GM12878 (cell line): ENCODE data around the gene VASP. TPM values are rescaled to one million over a fixed set of nuclear protein-coding genes. Genes with fewer than 3 reads are reported as not detected.
A peak's percentile ranks its signal among the peaks of the same experiment; 100 is the strongest.

Experiments
- ATAC-seq: fragments of 200-7000 bp; cut with Tn5 transposase; 3 replicates; pipeline ENCODE4 v1.9.1; 2020; ENCODE audit warnings: mild to moderate bottlenecking, moderate library complexity
- BruUV-seq: library from RNA; stranded (reverse); fragments of 400-500 nt; replicated peaks from 2 replicates; lab custom pipeline; 2021; lab: Mats Ljungman, UMichigan
- CTCF ChIA-PET: fragments of 300-600 bp; sonication (Branson Sonifier 250); formaldehyde crosslinking; extraction: SDS; loops from one replicate; lab custom pipeline; 2021; ENCODE audit warnings: inconsistent platforms; lab: Yijun Ruan, JAX
- POLR2A ChIA-PET: fragments of 350-600 bp; formaldehyde crosslinking; extraction: SDS; loops from one replicate; lab custom pipeline; 2021; ENCODE audit warnings: inconsistent platforms; lab: Charles Lee
- RAD21 ChIA-PET: fragments of 300-600 bp; sonication (Branson Sonifier 250); formaldehyde crosslinking; loops from one replicate; lab custom pipeline; 2023; ENCODE audit warnings: antibody characterized with exemption; ENCODE audit not compliant: unreplicated experiment; lab: Charles Lee
- SMC1A ChIA-PET: fragments of 300-600 bp; sonication (Branson Sonifier 250); formaldehyde crosslinking; loops from one replicate; lab custom pipeline; 2023; ENCODE audit not compliant: unreplicated experiment, uncharacterized antibody; lab: Charles Lee
- DNase-seq: peaks from one replicate; pipeline ENCODE4 v3.0.0-alpha.2; 2011; ENCODE audit warnings: low read depth, low spot score
- FAIRE-seq: peaks from 3 replicates; lab custom pipeline; 2011; peaks lifted over from hg19 to GRCh38; lab: Jason Lieb, UNC
- H2AFZ ChIP-seq: 2 replicates; pipeline ENCODE4 v1.6.0; 2011; ENCODE audit warnings: low read depth, low read length, control low read depth; ENCODE audit not compliant: control insufficient read depth
- H3K27ac ChIP-seq: 2 replicates; pipeline ENCODE4 v1.5.1; 2011; ENCODE audit warnings: control low read depth; ENCODE audit not compliant: control insufficient read depth, insufficient read depth
- H3K27me3 ChIP-seq, 2 experiments: replicated peaks in 1 of 2; 2 replicates each; pipeline versions ENCODE4 v1.6.0 to v1.6.1; 2011; ENCODE audit warnings: low read length in 1 of 2; ENCODE audit not compliant: control insufficient read depth in 2 of 2, insufficient read depth in 2 of 2
- H3K36me3 ChIP-seq, 2 experiments: 2 replicates each; pipeline ENCODE4 v1.5.1; 2011; ENCODE audit warnings: low read length in 1 of 2; ENCODE audit not compliant: control insufficient read depth in 2 of 2, insufficient read depth in 2 of 2
- H3K4me1 ChIP-seq: 2 replicates; pipeline ENCODE4 v1.6.1; 2011; ENCODE audit warnings: mild to moderate bottlenecking, low read length, moderate library complexity, mixed read lengths; ENCODE audit not compliant: control insufficient read depth, insufficient read depth
- H3K4me2 ChIP-seq: 2 replicates; pipeline ENCODE4 v1.6.0; 2011; ENCODE audit warnings: control low read depth; ENCODE audit not compliant: control insufficient read depth, insufficient read depth
- H3K4me3 ChIP-seq: fragments of 200-600 bp; sonication (generic); 2 replicates; pipeline ENCODE4 v1.5.1; 2016
- H3K79me2 ChIP-seq: 2 replicates; pipeline ENCODE4 v1.6.0; 2011; ENCODE audit warnings: low read length; ENCODE audit not compliant: control insufficient read depth, insufficient read depth
- H3K9ac ChIP-seq: 2 replicates; pipeline ENCODE4 v1.8.0; 2011; ENCODE audit warnings: low read length, control low read depth, mixed read lengths; ENCODE audit not compliant: control insufficient read depth, insufficient read depth
- H3K9me3 ChIP-seq: replicated peaks from 3 replicates; pipeline ENCODE4 v1.5.1; 2011; ENCODE audit warnings: mild to moderate bottlenecking, low read length; ENCODE audit not compliant: control insufficient read depth, insufficient read depth
- H4K20me1 ChIP-seq: 2 replicates; pipeline ENCODE4 v1.6.0; 2011; ENCODE audit not compliant: control insufficient read depth, insufficient read depth
- EGR1 ChIP-seq, 2 experiments: IDR thresholded peaks; 1 replicate in 1 of 2; 2 replicates in 1 of 2; pipeline ENCODE4 v1.6.1; 2011 to 2012; ENCODE audit warnings: low read depth in 2 of 2, low read length in 2 of 2, borderline replicate concordance in 1 of 2, mild to moderate bottlenecking in 1 of 2, moderate library complexity in 1 of 2
- MTA3 ChIP-seq: IDR thresholded peaks from 2 replicates; pipeline ENCODE4 v1.6.1; 2012; ENCODE audit warnings: low read length, inconsistent platforms, borderline replicate concordance
- MYC ChIP-seq: IDR thresholded peaks from 2 replicates; pipeline ENCODE4 v1.6.1; 2011; ENCODE audit warnings: mild to moderate bottlenecking, low read length, moderate library complexity, inconsistent platforms; ENCODE audit not compliant: insufficient read depth, insufficient replicate concordance, insufficient read length, severe bottlenecking
- POLR2A ChIP-seq: IDR thresholded peaks from 2 replicates; pipeline ENCODE4 v1.6.1; 2011; ENCODE audit warnings: low read depth, mild to moderate bottlenecking, low read length
- POLR2AphosphoS5 ChIP-seq: IDR thresholded peaks from 2 replicates; pipeline ENCODE4 v1.6.1; 2011; ENCODE audit warnings: mild to moderate bottlenecking, low read length, inconsistent platforms
- WGBS: methylation state at CpG from one replicate; pipeline ENCODE4 v1.1.6; 2016; ENCODE audit warnings: low lambda C conversion rate; ENCODE audit not compliant: insufficient replicate concordance, insufficient coverage; ENCODE audit errors: missing lambda C conversion rate; 5-methylcytosine and 5-hydroxymethylcytosine counted together
- in situ Hi-C: fragments of 300-500 bp; cut with MboI; formaldehyde crosslinking; loops from 9 replicates; pipeline ENCODE4 v1.14.3; 2018; ENCODE audit warnings: mixed read lengths
- intact Hi-C: fragments of 100-400 bp; cut with micrococcal nuclease; formaldehyde crosslinking; loops from one replicate; pipeline ENCODE4 v1.14.2; 2022; ENCODE audit not compliant: unreplicated experiment
- polyA plus RNA-seq, 11 experiments: library from polyadenylated mRNA; depleted of rRNA in 4 of 11; unstranded in 6 of 11; stranded (reverse) in 5 of 11; fragments of >200 nt; fragmentation: Nextera tagmentation in 4 of 11; fragmentation: Illumina TruSeq in 1 of 11; extraction: Ambion mirVana in 4 of 11; extraction: Trizol in 1 of 11; gene quantifications; 1 replicate in 1 of 11; 2 replicates in 10 of 11; pipeline versions ENCODE4 v1.2.1 to v1.2.3, GENCODE V29; 2011 to 2016; ENCODE audit warnings: inconsistent platforms in 2 of 11, missing spikeins in 2 of 11, low read depth in 1 of 11
- total RNA-seq, 4 experiments: library from RNA; depleted of rRNA in 3 of 4; stranded (reverse); fragments of >200 nt in 3 of 4; fragmentation: Illumina TruSeq in 1 of 4; extraction: Trizol in 1 of 4; gene quantifications; 2 replicates each; pipeline versions ENCODE4 v1.2.1 to v1.2.3, GENCODE V29; 2013 to 2021
- TF ChIP-seq, protein P1 (sequence below): fragments of 450-650 bp; IDR thresholded peaks from 2 replicates; pipeline ENCODE4 v1.6.1; 2017; ENCODE audit warnings: mild to moderate bottlenecking

The VASP gene
- total and polyA plus RNA-seq, 10 of the 15 experiments (the other 5 are each of a cell fraction or from before 2014, with no cell fraction given): 19.5 to 298 (median 84.8) TPM

- no TSS peak for BruUV-seq
- no peak overlapping the region for H3K9ac ChIP-seq
- H3K36me3 ChIP-seq: peaks cover 24 to 29% of the 10 kb centered on the region in 2 experiments
- no peaks in the 10 kb centered on the region; the same call in 2 of the 3 replicates for H3K9me3 ChIP-seq
- no peaks in the 10 kb centered on the region for H3K79me2 ChIP-seq
- ChIA-PET CTCF (interaction anchor here (0.7 to 3.0 kb wide), 4 partner anchors 31 to 115 kb away, joined by 3 to 11 read pairs (median 4); no protein-coding TSS in a partner anchor), SMC1A (no interaction called here), RAD21 (interaction anchor here (1.6 kb wide), 1 partner anchor 115 kb away, joined by 6 read pairs; no protein-coding TSS in a partner anchor), POLR2A (interaction anchor here (0.6 to 0.8 kb wide), 2 partner anchors 12 to 123 kb away, joined by 3 to 4 read pairs; no protein-coding TSS in a partner anchor)
- H3K4me1 ChIP-seq: peaks cover 10% of the 10 kb centered on the region; the same call in 1 of the 2 replicates
- 100% methylated on average over 4 of the region's 4 CpGs for WGBS
- ATAC-seq (no peak), DNase-seq (no peak), FAIRE-seq (no peak)
- H3K4me2 ChIP-seq: no peak overlapping the region
- no peak overlapping the region for H3K4me3 ChIP-seq
- in situ Hi-C loops: loop anchor here (10.0 kb wide), 1 partner anchor 118 kb away; no protein-coding TSS in a partner anchor
- H3K27ac ChIP-seq: no peak overlapping the region
- H2AFZ ChIP-seq: no peak overlapping the region
- no peaks in the 10 kb centered on the region for H3K27me3 ChIP-seq
- peaks cover 5% of the 10 kb centered on the region for H4K20me1 ChIP-seq
- intact Hi-C loops: no loop called here
- TF ChIP-seq MYC: no peak
- TF ChIP-seq POLR2A: peak; percentile 61
- TF ChIP-seq POLR2AphosphoS5: peak; percentile 28; the same call in 1 of the 2 replicates
- 0 out of 2 replicates have a peak, but pooled peaks have one; percentile 8 for TF ChIP-seq MTA3
Measured at GRCh38 chr19:45526971-45527370, 19.7 kb downstream of the VASP start.

DNA sequence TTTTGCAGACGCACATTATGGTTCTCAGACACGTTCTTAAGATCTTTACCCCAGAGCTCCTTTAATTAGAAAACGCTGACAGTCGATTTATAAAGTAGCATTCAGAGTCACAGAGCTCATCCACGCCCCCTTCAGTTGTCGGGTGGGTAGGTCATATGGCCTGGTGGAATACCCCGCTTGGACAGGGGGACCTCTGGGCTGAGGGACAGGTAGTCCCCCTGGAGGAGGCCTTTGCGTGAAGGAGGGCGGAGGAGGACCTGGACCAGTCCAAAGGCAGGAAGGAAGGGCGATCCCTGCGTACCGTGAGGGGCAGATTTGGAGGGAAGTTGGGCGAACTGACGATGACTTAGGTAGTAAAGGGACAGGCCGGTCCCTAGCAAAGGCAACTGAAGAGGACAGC lies 20.5 kb downstream of the VASP start:
- H2AFZ ChIP-seq: no peak overlapping the region
- no peak overlapping the region for H3K4me3 ChIP-seq
- in situ Hi-C loops (loop anchor here (10.0 kb wide), 1 partner anchor 117 kb away; no protein-coding TSS in a partner anchor), intact Hi-C loops (no loop called here)
- WGBS: 91% methylated on average over 15 of the region's 15 CpGs
- POLR2A ChIA-PET: interaction anchor here (0.8 kb wide), 1 partner anchor 12 kb away, joined by 3 read pairs; no protein-coding TSS in a partner anchor
- no peak for FAIRE-seq
- H3K27me3 ChIP-seq: no peaks in the 10 kb centered on the region
- no TSS peak for BruUV-seq
- H3K27ac ChIP-seq: no peak overlapping the region
- ATAC-seq: no peak
- peaks cover 5% of the 10 kb centered on the region for H4K20me1 ChIP-seq
- no peaks in the 10 kb centered on the region; the same call in 2 of the 3 replicates for H3K9me3 ChIP-seq
- SMC1A ChIA-PET: no interaction called here
- H3K79me2 ChIP-seq: no peaks in the 10 kb centered on the region
- peaks cover 20 to 28% of the 10 kb centered on the region in 2 experiments for H3K36me3 ChIP-seq
- no peak for DNase-seq
- RAD21 ChIA-PET: interaction anchor here (1.6 kb wide), 1 partner anchor 114 kb away, joined by 6 read pairs; no protein-coding TSS in a partner anchor
- H3K4me2 ChIP-seq: no peak overlapping the region
- CTCF ChIA-PET: interaction anchor here (0.7 to 1.4 kb wide), 3 partner anchors 31 to 42 kb away, joined by 3 to 4 read pairs (median 3); no protein-coding TSS in a partner anchor
- peaks cover 10% of the 10 kb centered on the region; the same call in 1 of the 2 replicates for H3K4me1 ChIP-seq
- TF ChIP-seq MTA3: 0 out of 2 replicates have a peak, but pooled peaks have one; percentile 8
- TF ChIP-seq, protein P1, sequence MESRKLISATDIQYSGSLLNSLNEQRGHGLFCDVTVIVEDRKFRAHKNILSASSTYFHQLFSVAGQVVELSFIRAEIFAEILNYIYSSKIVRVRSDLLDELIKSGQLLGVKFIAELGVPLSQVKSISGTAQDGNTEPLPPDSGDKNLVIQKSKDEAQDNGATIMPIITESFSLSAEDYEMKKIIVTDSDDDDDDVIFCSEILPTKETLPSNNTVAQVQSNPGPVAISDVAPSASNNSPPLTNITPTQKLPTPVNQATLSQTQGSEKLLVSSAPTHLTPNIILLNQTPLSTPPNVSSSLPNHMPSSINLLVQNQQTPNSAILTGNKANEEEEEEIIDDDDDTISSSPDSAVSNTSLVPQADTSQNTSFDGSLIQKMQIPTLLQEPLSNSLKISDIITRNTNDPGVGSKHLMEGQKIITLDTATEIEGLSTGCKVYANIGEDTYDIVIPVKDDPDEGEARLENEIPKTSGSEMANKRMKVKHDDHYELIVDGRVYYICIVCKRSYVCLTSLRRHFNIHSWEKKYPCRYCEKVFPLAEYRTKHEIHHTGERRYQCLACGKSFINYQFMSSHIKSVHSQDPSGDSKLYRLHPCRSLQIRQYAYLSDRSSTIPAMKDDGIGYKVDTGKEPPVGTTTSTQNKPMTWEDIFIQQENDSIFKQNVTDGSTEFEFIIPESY: no peak
- TF ChIP-seq EGR1 (IDR thresholded peaks at IDR 0.05; ENCODE audit: borderline replicate concordance in 1 of 2, low read depth in 2 of 2, low read length in 2 of 2): no peak
- peak; percentile 50; the same call in 1 of the 2 replicates for TF ChIP-seq POLR2A
- H3K9ac ChIP-seq: no peak overlapping the region
